ENCODE measurements around the gene TEX44.

TEX44 gene

GRCh38 chr2:231613663-231614558, 21.2 kb downstream of the TEX44 start:
- Mint-ChIP-seq H3K4me3 (peak overlapping the region; percentile 82), H3K27me3 (no peaks in the 10 kb centered on the region), H3K27ac (ENCODE audit: low read depth) (peak overlapping the region; percentile 87), H3K4me1 (peaks cover 17% of the 10 kb centered on the region), H3K9me3 (no peaks in the 10 kb centered on the region), H3K36me3 (ENCODE audit: insufficient read depth) (peaks cover 13% of the 10 kb centered on the region)
- peak in 1 of 2 donors; percentile 34 for DNase-seq (ENCODE audit: low spot score in 2 of 2)
- peak; percentile 51 for ATAC-seq (replicated peaks; ENCODE audit: extremely low read depth, poor library complexity, severe bottlenecking)

GRCh38 chr2:231614559-231615057, 21.9 kb downstream of the TEX44 start:
- peak overlapping the region; percentile 82 for H3K4me3 Mint-ChIP-seq
- peaks cover 17% of the 10 kb centered on the region for H3K4me1 Mint-ChIP-seq
- peaks cover 13% of the 10 kb centered on the region for H3K36me3 Mint-ChIP-seq (ENCODE audit: insufficient read depth)
- no peaks in the 10 kb centered on the region for H3K27me3 Mint-ChIP-seq
- ATAC-seq (replicated peaks; ENCODE audit: extremely low read depth, poor library complexity, severe bottlenecking), result no peak
- H3K9me3 Mint-ChIP-seq, result no peaks in the 10 kb centered on the region
- no peak overlapping the region for H3K27ac Mint-ChIP-seq (ENCODE audit: low read depth)
- no peak for DNase-seq (ENCODE audit: low spot score in 2 of 2)

GRCh38 chr2:231615058-231615671, 22.5 kb downstream of the TEX44 start:
- no peak for ATAC-seq (replicated peaks; ENCODE audit: extremely low read depth, poor library complexity, severe bottlenecking)
- Mint-ChIP-seq H3K4me3 (peak overlapping the region; percentile 82), H3K9me3 (no peaks in the 10 kb centered on the region), H3K36me3 (ENCODE audit: insufficient read depth) (peaks cover 13% of the 10 kb centered on the region), H3K27me3 (no peaks in the 10 kb centered on the region), H3K27ac (ENCODE audit: low read depth) (no peak overlapping the region), H3K4me1 (peaks cover 17% of the 10 kb centered on the region)
- no peak for DNase-seq (ENCODE audit: low spot score in 2 of 2)

GRCh38 chr2:231616296-231616695, 23.6 kb downstream of the TEX44 start:
- Mint-ChIP-seq H3K27me3 (no peaks in the 10 kb centered on the region), H3K4me1 (peaks cover 17% of the 10 kb centered on the region), H3K9me3 (no peaks in the 10 kb centered on the region), H3K4me3 (peak overlapping the region; percentile 4), H3K36me3 (ENCODE audit: insufficient read depth) (peaks cover 11% of the 10 kb centered on the region), H3K27ac (ENCODE audit: low read depth) (no peak overlapping the region)
- DNase-seq (ENCODE audit: low spot score in 2 of 2) (no peak), ATAC-seq (replicated peaks; ENCODE audit: extremely low read depth, poor library complexity, severe bottlenecking) (no peak)

- no peaks in the 10 kb centered on the region for H3K27me3 Mint-ChIP-seq
- no peak for DNase-seq (ENCODE audit: low spot score in 2 of 2)
- H3K4me1 Mint-ChIP-seq, result peaks cover 17% of the 10 kb centered on the region
- H3K4me3 Mint-ChIP-seq, result no peak overlapping the region
- peaks cover 9% of the 10 kb centered on the region for H3K36me3 Mint-ChIP-seq (ENCODE audit: insufficient read depth)
- no peaks in the 10 kb centered on the region for H3K9me3 Mint-ChIP-seq
- ATAC-seq (replicated peaks; ENCODE audit: extremely low read depth, poor library complexity, severe bottlenecking), result no peak
- no peak overlapping the region for H3K27ac Mint-ChIP-seq (ENCODE audit: low read depth)
Observed at GRCh38 chr2:231617059-231617926, 24.6 kb downstream of the TEX44 start.

GRCh38 chr2:231621051-231621879, 28.6 kb downstream of the TEX44 start:
- H3K27me3 Mint-ChIP-seq, result no peaks in the 10 kb centered on the region
- no peak overlapping the region for H3K4me3 Mint-ChIP-seq
- no peaks in the 10 kb centered on the region for H3K36me3 Mint-ChIP-seq (ENCODE audit: insufficient read depth)
- no peaks in the 10 kb centered on the region for H3K9me3 Mint-ChIP-seq
- no peaks in the 10 kb centered on the region for H3K4me1 Mint-ChIP-seq
- DNase-seq (ENCODE audit: low spot score in 2 of 2), result no peak
- no peak for ATAC-seq (replicated peaks; ENCODE audit: extremely low read depth, poor library complexity, severe bottlenecking)
- peak overlapping the region; percentile 62 for H3K27ac Mint-ChIP-seq (ENCODE audit: low read depth)

- H3K9me3 Mint-ChIP-seq, result no peaks in the 10 kb centered on the region
- H3K36me3 Mint-ChIP-seq (ENCODE audit: insufficient read depth), result no peaks in the 10 kb centered on the region
- no peak overlapping the region for H3K4me3 Mint-ChIP-seq
- no peaks in the 10 kb centered on the region for H3K27me3 Mint-ChIP-seq
- ATAC-seq (replicated peaks; ENCODE audit: extremely low read depth, poor library complexity, severe bottlenecking) (no peak), DNase-seq (ENCODE audit: low spot score in 2 of 2) (no peak)
- no peak overlapping the region for H3K27ac Mint-ChIP-seq (ENCODE audit: low read depth)
- no peaks in the 10 kb centered on the region for H3K4me1 Mint-ChIP-seq
Observed at GRCh38 chr2:231622963-231623362, 30.3 kb downstream of the TEX44 start.

GRCh38 chr2:231626449-231626848, 33.8 kb downstream of the TEX44 start:
- H3K36me3 Mint-ChIP-seq (ENCODE audit: insufficient read depth), result no peaks in the 10 kb centered on the region
- H3K9me3 Mint-ChIP-seq, result no peaks in the 10 kb centered on the region
- H3K4me3 Mint-ChIP-seq, result no peak overlapping the region
- no peak overlapping the region for H3K27ac Mint-ChIP-seq (ENCODE audit: low read depth)
- ATAC-seq (replicated peaks; ENCODE audit: extremely low read depth, poor library complexity, severe bottlenecking) (no peak), DNase-seq (ENCODE audit: low spot score in 2 of 2) (no peak)
- no peaks in the 10 kb centered on the region for H3K4me1 Mint-ChIP-seq
- H3K27me3 Mint-ChIP-seq, result no peaks in the 10 kb centered on the region

GRCh38 chr2:231627384-231628120, 34.9 kb downstream of the TEX44 start:
- Mint-ChIP-seq H3K36me3 (ENCODE audit: insufficient read depth) (no peaks in the 10 kb centered on the region), H3K4me3 (no peak overlapping the region), H3K27me3 (no peaks in the 10 kb centered on the region), H3K27ac (ENCODE audit: low read depth) (no peak overlapping the region), H3K4me1 (no peaks in the 10 kb centered on the region), H3K9me3 (no peaks in the 10 kb centered on the region)
- no peak for ATAC-seq (replicated peaks; ENCODE audit: extremely low read depth, poor library complexity, severe bottlenecking)
- DNase-seq (ENCODE audit: low spot score in 2 of 2), result no peak

- ATAC-seq (replicated peaks; ENCODE audit: extremely low read depth, poor library complexity, severe bottlenecking), result no peak
- DNase-seq (ENCODE audit: low spot score in 2 of 2), result no peak
- no peaks in the 10 kb centered on the region for H3K4me1 Mint-ChIP-seq
Observed at GRCh38 chr2:231632559-231633142, 40.0 kb downstream of the TEX44 start.

More at GRCh38 chr2:231632559-231633142, 40.0 kb downstream of the TEX44 start:
- Mint-ChIP-seq H3K27me3 (no peaks in the 10 kb centered on the region), H3K27ac (ENCODE audit: low read depth) (no peak overlapping the region), H3K9me3 (no peaks in the 10 kb centered on the region), H3K4me3 (no peak overlapping the region), H3K36me3 (ENCODE audit: insufficient read depth) (no peaks in the 10 kb centered on the region)

Data from central memory CD8-positive, alpha-beta T cell (primary cell).